GM21390 (cell line): ENCODE data around the gene NKX1-1.
"Not testable (repeated sequence)": the region's sequence is repeated elsewhere in the genome, so short reads cannot be mapped to it uniquely, and the experiment has no call there.

Experiments
- ATAC-seq: cut with Tn5 transposase; IDR thresholded peaks from one replicate; pipeline ENCODE4 v1.9.1; 2021; ENCODE audit not compliant: unreplicated experiment

NKX1-1 gene

DNA sequence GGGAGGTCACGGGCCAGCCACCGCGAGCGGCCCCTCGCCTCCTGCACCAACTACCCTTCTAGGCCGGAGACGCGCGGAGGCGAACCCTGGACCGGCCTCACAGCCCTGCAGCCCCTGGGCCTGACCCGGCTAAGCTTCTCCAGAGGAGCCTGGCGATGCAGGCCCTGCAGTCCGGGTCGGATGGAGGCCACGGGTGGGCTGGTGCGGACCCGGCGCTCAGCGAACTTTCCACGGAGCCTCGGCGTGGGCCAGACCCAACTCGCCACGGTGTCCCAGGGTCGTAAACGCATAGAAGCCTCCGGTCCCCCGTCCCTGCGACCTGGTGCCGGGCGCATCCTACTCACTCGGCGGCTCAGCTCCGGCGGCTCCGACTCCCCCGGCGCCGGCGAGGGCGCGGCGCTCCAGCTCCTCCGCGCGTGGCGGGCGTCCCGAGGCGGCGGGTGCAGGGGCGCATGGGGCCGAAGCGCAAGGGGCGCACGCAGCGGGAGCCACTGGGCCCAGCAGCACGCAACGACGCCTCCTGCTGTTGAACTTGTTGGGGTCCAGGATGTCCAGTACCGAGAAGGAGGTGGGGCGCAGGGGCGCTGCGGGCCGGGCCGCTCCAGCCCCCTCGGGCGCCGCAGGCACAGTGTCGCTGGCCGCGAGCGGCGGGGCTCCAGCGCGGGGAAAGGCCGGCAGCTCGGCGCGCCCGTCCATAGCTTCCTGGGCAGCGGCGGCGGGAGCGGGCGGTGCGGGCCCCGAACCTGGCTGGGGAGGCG is 427 bp downstream of the NKX1-1 start:
- ATAC-seq: no peak

DNA sequence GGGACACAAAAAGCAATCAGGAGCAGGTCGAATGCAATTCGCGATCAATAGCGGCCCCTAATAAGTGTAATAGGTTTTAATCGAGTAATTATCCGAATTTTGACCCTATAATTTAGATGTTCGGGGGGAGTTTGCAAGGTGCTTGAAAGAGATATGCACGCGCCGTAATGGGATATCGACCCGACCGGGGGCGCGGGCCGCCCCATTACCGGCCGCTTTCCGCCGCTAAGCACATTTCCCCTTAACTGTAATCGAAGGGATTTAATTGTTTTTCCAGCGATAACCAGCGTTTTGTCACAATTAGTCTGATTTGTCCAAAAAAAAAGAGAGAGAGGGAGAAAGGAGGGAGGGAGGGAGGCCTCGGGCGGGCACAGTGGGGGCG is 997 bp downstream of the NKX1-1 start:
- no peak for ATAC-seq

DNA sequence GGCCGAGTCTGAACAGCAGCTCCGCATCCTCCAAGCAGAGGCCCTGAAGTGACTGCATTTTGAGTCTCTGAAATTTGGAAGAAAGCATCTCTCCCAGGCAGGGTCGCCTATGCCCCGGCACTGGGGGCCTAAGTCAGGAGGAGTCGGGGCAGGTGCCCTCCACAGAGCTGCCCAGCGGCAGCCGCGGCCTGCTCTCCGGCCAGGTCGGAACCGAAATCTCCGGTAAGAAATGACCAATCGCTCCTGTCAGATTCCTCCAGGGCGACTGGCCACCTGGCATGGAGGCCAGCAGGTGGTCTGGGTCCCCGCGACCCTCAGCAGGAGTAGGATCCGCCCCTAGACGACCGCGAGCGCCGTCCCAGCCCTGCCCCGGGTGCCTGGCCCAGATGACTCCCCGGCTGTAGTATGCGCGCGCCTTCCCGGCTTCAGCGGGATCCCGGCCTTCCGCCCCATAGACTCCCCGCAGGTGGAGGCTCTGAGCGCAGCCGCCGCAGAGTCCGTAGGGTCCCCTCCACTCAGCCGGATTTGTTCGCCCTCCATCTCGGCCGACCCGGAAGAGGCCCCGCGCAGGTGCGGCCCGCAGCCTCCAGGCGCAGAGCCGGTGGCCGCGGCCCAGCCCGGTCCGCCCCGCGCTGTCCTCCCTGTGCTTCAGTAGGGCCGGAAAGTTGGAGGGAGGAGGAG is 1.5 kb downstream of the NKX1-1 start:
- no peak for ATAC-seq

DNA sequence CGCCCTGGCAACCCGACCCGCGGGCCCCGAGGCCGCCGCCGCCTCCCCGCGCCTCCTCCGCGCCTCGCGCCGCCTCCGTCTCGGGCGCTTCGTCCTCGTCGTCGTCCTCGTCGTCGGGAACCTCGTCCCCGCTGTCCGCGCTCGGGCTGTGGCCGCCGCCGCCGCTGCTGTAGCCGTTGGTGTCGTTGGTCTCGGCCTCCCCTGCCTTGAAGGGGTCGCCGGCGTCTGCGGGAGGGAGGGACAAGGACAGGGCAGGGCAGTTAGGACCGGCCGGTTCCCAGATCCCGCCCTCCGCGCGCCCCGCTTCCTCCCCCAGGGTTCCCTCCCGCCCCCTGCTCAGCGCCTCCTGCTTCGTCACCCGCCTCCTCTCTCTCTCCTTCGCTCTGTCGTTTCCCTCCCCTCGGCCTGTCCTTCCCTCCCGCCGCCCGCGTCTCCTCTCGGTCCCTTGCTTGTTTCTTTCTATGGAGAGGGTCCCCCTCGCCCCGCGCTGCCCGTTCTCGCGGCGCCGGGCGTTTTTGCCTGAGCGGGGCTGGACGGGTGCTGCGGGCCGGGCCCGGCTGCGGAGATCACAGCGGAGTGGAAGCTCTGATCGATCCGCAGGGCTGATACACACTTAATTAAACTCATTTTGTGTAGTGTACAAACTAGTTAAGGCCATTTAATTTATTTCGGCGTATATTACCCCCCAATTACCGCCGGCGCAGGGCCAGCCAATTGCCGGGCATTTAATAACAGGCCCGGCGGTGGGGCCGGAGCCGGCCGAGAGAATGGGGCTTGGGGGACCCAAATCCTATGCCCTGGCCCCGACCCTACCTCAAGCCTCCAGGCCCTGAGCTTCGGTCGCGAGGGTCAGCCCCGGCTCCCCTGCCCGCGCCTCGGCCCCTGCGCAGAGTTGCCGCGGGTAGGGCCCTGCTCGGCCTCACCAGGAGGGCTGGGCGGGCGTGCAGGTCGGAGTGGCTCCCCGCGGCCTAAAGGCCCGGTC is 2.4 kb downstream of the NKX1-1 start:
- no peak for ATAC-seq

DNA sequence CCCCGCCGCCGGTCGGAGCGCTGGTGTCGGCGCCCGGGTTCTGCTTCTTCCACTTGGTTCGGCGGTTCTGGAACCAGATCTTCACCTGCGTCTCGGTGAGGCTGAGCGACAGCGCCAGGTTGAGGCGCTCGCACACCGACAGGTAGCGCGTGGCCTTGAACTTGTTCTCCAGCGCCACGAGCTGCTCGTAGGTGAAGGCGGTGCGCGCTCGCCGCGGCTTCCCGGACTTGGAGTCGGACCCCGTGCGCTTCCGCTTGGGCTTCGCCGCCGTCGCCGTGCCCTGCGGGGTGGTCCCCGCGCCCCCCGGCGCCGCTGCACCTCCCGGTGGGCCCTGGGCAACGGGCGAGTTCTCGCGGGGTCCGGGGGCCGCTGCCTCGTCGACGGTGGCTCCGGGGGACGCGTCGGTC is 3.1 kb downstream of the NKX1-1 start:
- ATAC-seq: no peak

DNA sequence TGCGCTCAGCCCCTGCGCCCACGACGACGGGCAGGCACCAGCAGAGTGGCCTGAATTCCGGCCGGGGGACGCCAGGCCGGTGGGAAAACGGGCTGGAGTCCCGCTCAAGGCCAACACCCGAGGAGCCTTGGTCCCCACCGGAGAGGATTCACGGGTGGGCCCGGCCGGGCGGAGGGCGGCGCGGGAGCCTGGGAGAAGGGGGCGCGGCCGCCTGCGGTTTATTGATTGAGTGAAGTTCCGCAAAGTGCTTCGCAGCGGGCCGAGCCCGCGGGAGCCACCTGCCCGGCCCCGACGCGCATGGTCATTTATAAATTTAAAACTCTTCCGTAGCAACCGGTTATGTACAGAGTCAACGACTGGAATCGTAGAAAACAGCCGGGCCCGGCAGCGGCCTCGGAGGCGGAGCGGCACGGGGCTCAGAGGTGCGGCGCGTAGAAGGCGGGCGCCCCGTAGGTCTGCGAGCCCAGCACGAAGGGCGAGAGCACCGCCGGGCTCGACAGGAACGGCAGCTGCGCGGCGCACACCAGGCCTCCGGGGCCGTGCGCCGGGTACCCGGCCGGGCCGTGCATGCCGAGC is 3.6 kb downstream of the NKX1-1 start:
- ATAC-seq: no peak

DNA sequence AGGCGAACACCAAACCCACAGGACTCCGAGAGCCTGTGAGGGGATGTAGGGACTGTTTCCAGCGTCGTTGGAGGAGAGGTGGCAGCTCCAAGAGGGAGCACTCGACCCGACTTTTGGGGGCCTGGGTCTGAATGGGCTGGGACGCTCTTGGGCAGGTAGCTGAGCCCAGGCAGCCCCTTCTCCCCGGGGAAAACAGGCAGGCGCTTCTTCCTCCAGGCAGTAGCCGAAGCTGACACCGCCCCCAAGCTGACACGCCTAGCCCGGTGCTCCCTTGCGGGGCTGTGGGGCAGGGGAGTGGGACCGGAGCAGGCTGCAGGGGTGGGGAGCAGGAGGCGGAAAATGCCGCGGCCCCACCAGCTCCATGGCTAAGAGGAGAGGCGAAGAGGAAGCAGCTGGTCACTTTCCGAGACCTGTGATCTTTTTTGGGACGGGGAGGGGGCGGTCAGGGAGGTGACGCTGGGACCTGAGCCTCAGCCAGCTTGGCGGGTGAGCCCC is 4.2 kb downstream of the NKX1-1 start:
- ATAC-seq: no peak

DNA sequence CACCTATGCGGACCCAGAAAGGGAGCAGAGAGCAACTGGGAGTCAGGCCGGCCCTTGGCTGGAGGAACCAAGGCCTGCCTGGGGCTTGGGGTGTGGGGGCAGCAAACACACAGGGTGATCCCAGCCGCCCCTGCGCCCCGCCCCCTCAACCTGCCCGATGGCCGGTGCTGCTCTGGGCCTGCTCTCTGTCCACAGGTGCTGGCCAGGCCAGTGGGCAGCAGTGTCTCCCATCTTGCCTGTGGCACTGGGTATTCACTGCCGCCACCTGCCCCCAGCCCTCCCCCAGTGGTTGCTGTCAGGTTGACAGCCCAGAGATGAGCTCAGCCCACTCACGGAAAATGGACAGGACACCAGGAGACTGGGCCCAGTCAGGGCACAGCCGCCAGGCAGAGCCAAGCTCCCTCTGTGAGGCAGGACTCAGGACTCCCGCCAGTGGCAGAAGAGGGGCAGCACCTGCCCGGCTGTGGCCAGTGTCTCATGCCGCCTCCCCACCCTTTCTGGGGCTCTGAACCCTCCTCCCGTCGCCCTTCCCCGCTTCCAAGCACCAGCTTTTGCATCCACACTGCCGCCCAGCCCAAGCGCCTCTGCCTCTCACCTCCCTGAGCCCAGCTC is 4.7 kb downstream of the NKX1-1 start:
- no peak for ATAC-seq

DNA sequence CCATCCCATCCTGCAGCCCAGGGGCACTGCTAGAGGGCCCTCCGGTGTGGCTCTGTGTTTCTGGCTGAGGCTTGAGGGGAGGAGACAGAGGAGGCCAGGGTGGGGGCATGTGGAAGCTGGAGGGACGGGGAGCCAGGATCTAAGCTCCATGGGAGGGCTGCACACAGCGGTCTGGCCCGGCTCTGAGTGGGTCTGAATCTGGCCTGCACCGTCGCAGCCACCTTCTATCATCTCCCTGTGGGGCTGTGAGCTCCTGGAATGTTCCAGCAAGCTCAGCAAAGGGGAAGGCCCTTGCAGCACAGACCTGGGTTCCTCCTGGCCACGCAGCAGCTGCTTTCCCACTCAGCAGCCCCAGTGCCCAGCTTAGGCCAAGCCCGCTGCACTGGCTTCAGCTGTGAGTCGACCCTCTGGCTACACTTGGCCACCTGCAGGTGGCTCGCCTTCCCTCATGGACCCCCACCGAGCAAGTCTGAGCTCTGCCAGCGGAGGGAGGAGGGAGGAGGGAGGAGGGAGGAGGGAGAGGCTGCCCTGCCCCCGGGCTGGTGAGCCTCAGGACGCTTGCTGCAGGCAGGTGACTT is 5.3 kb downstream of the NKX1-1 start:
- ATAC-seq: no peak

DNA sequence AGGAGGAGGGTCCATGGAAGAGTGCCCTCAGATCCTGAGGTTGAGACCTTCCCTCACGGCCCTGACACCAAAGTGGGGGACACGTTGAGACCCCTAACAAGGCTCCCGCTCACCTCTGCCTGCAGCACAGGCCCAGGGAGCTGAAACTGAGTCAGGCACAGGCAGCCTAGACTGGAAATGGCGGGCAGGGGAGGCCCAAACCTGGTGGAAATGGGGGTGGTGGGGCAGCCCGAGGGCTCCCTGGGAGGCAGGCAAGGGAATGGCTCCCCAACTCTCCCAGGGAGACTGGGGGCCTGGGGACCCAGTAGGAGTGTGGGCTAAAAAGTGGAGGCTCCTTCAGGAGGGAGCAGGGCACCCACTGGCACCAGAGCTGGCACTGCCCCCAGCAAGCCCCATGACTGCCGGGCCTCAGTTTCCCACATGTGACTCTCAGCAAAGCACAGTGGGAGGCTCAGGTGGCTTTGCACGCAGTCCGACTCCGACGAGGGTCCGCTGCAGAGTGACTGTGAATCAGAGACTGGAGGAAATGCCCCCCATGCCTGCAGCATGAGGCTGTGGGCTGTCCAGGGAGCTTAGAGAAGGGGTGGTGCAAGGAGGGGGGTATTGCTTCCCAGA is 5.9 kb downstream of the NKX1-1 start:
- ATAC-seq: no peak

DNA sequence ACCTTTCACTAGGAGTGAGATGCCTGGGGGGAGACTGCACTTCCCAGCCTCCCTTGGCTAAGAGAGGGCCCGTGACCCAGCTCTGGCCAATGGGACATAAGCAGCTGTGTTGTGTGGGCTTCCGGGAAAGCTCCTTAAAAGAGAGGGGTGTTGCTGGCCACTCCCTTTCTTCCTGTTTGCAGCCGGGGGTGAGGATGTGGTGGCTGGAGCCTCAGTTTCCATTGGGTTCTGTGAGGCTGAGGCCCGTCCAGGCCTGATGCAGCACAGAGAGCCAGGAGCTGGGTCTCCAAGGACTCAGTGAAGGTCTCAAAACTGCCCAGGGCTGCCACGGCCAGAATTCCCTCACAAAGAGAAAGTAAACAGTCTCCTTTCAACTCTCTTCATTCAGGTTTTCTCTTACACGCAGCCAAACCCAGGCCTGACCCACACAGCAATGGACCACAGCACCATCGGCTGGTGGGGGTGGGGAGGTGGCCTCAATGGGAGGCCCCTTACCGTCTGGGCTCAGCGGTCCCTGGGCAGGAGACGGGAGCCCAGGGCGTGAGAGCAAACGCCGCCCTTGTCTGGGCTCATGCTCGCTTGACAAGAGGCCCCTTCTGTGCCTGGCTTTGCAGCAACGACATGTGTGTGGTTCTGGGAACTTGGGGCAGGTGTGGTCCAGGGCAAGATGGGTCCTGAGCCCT is 6.6 kb downstream of the NKX1-1 start:
- ATAC-seq: no peak

DNA sequence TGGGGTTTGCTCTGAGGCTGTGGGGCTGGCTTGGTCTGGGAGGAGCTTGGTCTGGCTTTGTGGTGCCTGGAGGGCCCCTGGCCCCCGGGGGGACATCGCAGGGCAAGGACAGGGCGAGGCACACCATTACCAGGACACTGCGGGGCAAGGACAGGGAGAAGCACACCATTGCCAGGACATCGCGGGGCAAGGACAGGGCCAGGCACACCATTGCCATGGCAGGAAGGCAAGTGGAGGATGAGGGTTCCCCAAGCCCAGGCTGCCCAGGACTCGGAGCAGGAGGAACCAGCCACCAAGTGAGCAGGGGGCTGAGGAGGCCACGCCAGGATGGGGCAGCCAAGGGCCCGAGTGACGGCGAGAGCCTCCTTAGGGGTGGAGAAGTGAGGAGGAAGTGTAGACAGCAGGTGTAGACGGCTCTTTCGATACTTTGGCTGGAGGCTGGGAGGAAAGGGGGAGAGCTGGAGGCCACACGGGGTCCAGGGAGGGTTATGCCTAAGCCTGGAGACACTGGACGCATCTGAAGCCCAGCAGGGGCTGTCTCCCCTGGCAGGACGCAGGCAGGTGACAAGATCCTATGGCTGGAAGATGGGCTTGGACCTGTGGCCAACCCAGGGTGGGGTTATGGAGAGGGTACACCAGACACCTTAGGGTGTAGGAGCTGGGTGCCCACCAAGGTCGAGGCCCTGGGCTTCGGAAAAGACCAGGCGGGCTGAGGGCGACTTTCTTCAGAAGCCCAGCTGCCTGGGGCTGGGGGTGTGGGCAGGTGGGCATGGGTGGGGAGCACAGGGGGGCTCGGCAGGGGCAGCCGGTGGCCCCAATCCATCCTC is 7.3 kb downstream of the NKX1-1 start:
- ATAC-seq: no peak

DNA sequence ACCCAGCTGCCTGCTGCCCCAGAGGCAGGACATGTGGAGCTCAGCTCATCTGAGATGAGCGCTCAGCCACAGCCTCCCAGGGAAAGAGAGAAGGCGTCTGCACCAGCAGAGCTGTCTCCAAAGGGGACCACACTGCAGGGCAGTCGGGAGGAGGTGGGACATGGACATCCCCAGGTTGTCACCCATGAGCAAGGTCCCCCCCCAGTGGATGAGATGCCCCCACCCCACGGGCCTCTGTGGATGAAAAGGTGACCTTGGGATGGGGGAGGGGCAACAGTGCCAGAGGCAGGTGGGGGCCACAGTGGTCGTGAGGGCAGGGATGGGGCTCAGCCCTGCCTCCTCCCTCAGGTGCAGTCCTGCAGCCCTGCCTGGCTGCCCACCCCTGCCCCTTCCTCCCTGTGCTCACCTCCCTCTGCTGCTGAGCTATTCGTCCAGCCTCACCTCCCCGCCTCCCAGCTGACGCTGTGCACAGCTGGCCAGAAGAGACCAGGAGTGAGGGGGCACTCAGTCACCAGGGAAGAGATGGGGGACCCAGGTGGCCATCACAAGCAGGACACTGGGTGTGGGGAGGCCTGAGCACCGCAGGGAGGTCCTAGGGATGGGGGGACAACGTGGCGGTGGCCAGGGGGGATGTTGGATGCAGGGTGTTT is 9.3 kb downstream of the NKX1-1 start:
- ATAC-seq: no peak

DNA sequence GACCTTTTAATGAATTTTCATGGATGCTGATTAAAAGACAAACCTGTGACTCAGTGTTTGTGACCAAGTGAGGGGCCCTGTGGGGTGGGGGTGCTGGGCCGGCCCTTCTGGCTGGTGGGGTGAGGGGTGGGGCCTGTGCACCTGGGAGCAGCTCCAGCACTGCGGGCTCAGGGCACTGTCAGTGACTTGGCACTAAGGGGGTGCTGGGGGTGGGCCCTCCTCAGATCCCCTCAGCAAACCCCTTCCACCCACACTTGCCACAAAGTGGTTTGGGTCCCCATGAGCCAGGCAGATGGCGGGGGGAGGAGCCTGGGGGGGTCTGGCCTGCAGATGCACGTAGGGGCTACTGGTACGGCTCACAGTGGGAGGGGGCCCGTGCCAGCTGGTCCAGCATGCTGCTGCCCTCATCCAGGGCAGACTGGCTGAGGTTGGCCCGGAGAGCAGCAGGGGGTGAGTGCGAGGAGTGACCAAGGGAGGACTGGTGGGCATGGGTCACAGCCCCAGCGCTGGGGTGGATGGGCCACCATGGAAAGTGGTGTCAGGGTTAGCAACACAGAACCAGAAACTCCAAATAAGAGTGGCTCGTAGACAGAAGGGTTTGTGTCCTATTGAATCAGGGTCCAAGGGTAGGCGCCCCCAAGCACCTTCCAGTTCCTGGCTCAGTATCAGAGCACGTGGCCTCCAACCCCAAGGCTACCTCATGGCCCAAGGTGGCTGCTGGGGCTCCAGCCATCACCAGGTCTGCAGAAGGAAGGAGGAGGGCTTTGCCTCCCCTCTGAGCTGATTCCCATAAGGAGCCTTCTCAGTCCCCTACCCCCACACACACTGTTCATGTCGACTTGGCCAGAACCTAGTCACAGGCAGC is 10.1 kb downstream of the NKX1-1 start:
- ATAC-seq: no peak

DNA sequence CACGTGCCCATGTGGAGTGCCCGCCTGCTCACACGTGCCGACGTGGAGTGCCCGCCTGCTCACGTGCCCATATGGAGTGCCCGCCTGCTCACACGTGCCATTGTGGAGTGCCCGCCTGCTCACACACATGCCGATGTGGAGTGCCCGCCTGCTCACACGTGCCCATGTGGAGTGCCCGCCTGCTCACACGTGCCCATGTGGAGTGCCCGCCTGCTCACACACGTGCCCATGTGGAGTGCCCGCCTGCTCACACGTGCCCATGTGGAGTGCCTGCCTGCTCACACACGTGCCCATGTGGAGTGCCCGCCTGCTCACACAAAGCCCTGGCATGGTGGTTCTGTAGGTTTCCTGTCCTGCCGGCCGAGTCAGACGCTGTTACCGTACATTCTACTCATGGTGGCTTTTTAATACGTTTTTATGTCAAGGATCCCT is 10.8 kb downstream of the NKX1-1 start:
- ATAC-seq: not testable (repeated sequence)

DNA sequence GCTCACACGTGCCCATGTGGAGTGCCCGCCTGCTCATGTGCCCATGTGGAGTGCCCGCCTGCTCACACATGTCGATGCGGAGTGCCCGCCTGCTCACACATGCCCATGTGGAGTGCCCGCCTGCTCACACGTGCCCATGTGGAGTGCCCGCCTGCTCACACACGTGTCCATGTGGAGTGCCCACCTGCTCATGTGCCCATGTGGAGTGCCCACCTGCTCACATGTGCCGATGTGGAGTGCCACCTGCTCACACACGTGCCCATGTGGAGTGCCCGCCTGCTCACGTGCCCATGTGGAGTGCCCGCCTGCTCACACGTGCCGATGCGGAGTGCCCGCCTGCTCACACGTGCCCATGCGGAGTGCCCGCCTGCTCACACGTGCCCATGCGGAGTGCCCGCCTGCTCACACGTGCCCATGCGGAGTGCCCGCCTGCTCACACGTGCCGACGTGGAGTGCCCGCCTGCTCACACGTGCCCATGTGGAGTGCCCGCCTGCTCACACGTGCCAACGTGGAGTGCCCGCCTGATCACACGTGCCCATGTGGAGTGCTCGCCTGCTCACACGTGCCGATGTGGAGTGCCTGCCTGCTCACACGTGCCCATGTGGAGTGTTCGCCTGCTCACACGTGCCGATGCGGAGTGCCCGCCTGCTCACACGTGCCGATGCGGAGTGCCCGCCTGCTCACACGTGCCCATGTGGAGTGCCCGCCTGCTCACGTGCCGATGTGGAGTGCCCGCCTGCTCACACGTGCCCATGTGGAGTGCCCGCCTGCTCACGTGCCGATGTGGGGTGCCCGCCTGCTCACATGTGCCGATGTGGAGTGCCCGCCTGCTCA is 11.5 kb downstream of the NKX1-1 start:
- not testable (repeated sequence) for ATAC-seq
